Activated CD4-positive, alpha-beta T cell treated with anti-CD3 and anti-CD28 coated beads, Interleukin-2, Interleukin-4, amounts not matched to agents 100 ng/mL and 50 ng/mL, durations not matched to agents 16 hours and 8 hours (primary cell): ENCODE results near the gene TRAT1.

Source experiments
- DNase-seq: peaks from one replicate; pipeline ENCODE4 v3.0.0-alpha.2; 2020; ENCODE audit warnings: low spot score

The TRAT1 gene

GRCh38 chr3:108861401-108861800, 38.8 kb downstream of the TRAT1 start:
- DNase-seq, result no peak

GRCh38 chr3:108862865-108863798, 40.5 kb downstream of the TRAT1 start:
- DNase-seq, result peak; percentile 40

DNA sequence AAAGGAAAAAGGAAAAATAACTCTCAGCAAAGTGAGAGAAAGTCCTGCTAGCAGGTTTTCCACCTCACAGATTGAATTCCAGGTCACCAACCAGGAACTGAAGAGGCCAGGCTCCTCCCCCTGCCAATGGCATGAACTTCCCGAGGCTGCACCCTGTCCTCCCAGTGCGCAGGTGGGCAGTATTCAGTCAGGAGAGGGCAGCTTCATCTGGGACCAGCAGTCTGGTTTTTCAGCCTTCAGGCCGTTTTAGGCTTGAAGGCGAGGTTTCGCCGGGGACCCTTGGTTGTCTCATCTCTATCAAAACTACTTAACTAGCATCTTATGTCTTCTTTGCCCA, 41.2 kb downstream of the TRAT1 start:
- no peak for DNase-seq

DNA sequence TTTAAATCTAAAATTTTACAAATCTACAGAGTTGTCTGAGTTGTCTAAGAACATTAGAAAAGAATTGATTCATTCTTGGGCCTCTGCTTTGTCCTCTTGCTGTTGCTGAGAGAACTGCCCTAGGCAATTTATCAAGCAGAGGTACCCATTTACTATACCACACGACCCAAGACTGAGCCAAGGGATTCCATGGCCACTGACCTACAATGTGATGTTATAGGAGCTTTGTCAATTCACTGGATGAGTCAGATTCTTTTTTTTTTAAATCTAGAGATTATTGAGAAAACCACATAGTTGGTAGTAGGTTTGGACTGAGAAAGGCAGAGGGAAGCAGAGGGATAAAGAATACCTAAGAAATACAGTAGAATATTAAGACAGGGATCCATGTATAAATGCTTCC, 55.3 kb downstream of the TRAT1 start:
- no peak for DNase-seq

GRCh38 chr3:108879915-108880314, 57.3 kb downstream of the TRAT1 start:
- no peak for DNase-seq

- no peak for DNase-seq
Observed at GRCh38 chr3:108882762-108883161, 60.2 kb downstream of the TRAT1 start.

- DNase-seq, result no peak
Observed at GRCh38 chr3:108883373-108883772, 60.8 kb downstream of the TRAT1 start.

- DNase-seq, result no peak
Observed at GRCh38 chr3:108887121-108887520, 64.5 kb downstream of the TRAT1 start.

GRCh38 chr3:108887777-108888176, 65.2 kb downstream of the TRAT1 start:
- DNase-seq, result no peak

- no peak for DNase-seq
Observed at GRCh38 chr3:108891833-108892232, 69.2 kb downstream of the TRAT1 start.

DNA sequence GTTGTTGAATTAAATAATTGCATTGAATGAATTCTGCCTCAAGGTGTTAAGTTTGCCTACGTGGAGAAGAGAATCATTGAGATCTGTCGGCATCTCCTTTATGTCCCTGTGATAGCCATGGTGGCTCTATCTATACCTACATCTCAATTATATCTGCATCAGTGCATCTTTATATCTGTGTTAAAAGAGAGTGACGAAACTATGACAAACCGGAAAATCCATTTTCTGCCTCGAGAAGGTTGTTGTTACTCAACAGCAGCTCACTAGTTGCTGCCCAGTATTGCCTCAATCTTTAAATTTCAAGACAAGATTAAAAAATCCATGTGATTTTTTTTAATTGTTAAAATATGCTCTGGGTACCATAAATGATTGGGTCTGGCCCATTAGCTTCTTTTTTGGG, 72.4 kb downstream of the TRAT1 start:
- no peak for DNase-seq

DNA sequence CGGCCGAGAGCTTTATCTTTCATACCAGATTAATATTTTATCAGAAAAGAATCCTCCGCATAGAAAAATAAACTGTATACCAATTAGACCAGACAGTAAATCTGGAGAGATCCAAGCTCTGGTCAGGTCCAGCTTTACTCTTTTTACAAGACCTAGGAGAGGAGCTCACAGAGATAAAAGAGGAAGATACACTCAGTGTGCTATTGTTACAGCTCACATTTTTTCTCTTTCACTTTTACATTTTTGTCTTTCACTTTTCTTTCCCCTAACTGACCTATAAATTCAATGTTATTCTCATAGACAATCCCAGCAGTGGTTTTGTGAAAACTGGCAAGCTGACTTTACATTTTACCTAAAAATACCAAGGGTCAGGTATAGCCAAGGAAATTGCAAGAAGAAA, 75.3 kb downstream of the TRAT1 start:
- no peak for DNase-seq

DNA sequence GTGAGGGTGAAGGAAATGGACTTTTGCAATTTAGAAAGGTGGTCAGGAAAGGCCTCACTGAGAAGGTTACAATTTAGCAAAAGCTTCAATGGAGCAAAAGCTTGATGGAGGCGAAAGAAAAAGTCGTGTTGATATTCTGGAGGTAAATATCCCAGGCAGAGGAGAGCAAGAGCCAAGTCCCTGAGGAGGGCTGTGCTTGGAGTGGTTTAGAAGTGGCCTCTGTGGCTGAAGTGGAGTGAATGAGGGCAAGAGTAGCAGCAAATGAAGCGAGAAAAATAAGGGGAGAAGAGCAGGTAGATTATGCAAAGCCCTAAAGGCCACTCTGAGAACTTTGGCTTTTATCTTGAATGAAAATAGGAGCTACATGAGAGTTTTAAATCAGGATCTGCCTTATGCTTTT, 76.9 kb downstream of the TRAT1 start:
- DNase-seq, result no peak
